GM18505 (cell line): ENCODE data around the gene SLC2A1.

Source experiments
- ATAC-seq: cut with Tn5 transposase; IDR thresholded peaks from one replicate; pipeline ENCODE4 v1.9.1; 2021; ENCODE audit not compliant: unreplicated experiment
- POLR2A ChIP-seq: IDR thresholded peaks from 4 replicates; pipeline ENCODE4 v1.6.1; 2011; ENCODE audit warnings: borderline replicate concordance; ENCODE audit not compliant: insufficient read depth, insufficient read length; ENCODE audit errors: extremely low read depth

SLC2A1 gene

GRCh38 chr1:42936309-42937078, 22.2 kb downstream of the SLC2A1 start:
- ATAC-seq: no peak
- TF ChIP-seq POLR2A: no peak

GRCh38 chr1:42935971-42936308, 22.7 kb downstream of the SLC2A1 start:
- TF ChIP-seq POLR2A: no peak
- no peak for ATAC-seq

- no peak for ATAC-seq
- no peak for TF ChIP-seq POLR2A
These were observed 23.3 kb downstream of the SLC2A1 start for GRCh38 chr1:42935313-42935895.

- TF ChIP-seq POLR2A: no peak
- no peak for ATAC-seq
These were observed 23.9 kb downstream of the SLC2A1 start for GRCh38 chr1:42934541-42935312.

- ATAC-seq: no peak
- TF ChIP-seq POLR2A: no peak
These were observed 24.8 kb downstream of the SLC2A1 start for GRCh38 chr1:42933610-42934491.

GRCh38 chr1:42933060-42933586, 25.5 kb downstream of the SLC2A1 start:
- ATAC-seq: no peak
- TF ChIP-seq POLR2A: no peak

- ATAC-seq: no peak
These were observed 26.2 kb downstream of the SLC2A1 start for GRCh38 chr1:42932442-42932941.

GRCh38 chr1:42931911-42932422, 26.7 kb downstream of the SLC2A1 start:
- peak; percentile 62 for TF ChIP-seq POLR2A
- peak; percentile 53 for ATAC-seq

More at GRCh38 chr1:42932442-42932941, 26.2 kb downstream of the SLC2A1 start:
- TF ChIP-seq POLR2A: no peak

- ATAC-seq: no peak
- TF ChIP-seq POLR2A: no peak
These were observed 27.5 kb downstream of the SLC2A1 start for GRCh38 chr1:42931108-42931539.

- TF ChIP-seq POLR2A: no peak
- ATAC-seq: no peak
These were observed 28.2 kb downstream of the SLC2A1 start for GRCh38 chr1:42930178-42931107.

- no peak for TF ChIP-seq POLR2A
- ATAC-seq: no peak
These were observed 29.1 kb downstream of the SLC2A1 start for GRCh38 chr1:42929434-42930177.
